ENCODE results near the gene TAF13. TPM values are rescaled to one million over a fixed set of nuclear protein-coding genes. Genes with fewer than 3 reads are reported as not detected.

Gene TAF13
- total RNA-seq, 2 experiments from 2014 or later, result 25.9 to 26.5 TPM

- ATAC-seq (ENCODE audit: poor library complexity), result no peak
- POLR2A ChIA-PET, result interaction anchor here (1.0 kb wide), 1 partner anchor 28 kb away, joined by 3 read pairs; the partner anchor contains the start of gene TAF13
- no peaks in the 10 kb centered on the region for H3K36me3 ChIP-seq (ENCODE audit: insufficient read depth, low read length)
Observed at GRCh38 chr1:109048335-109048734, 27.5 kb downstream of the TAF13 start.

GRCh38 chr1:109047339-109047738 is 28.5 kb downstream of the TAF13 start:
- peaks cover 4% of the 10 kb centered on the region for H3K27me3 Mint-ChIP-seq
- Histone ChIP-seq H3K4me3 (ENCODE audit: low read length) (no peak overlapping the region), H3K4me1 (ENCODE audit: insufficient read depth, low read length) (peaks cover 4% of the 10 kb centered on the region), H3K27ac (ENCODE audit: low read depth in 1 of 2, low read length in 2 of 2) (no peak overlapping the region), H3K36me3 (ENCODE audit: insufficient read depth, low read length) (no peaks in the 10 kb centered on the region), H3K9me3 (ENCODE audit: control insufficient read depth in 1 of 2, insufficient read depth in 1 of 2, low read length in 2 of 2) (no peaks in the 10 kb centered on the region), H3K27me3 (ENCODE audit: control insufficient read depth in 1 of 2, insufficient read depth in 2 of 2, low read length in 2 of 2) (no peaks in the 10 kb centered on the region)
- no peaks in the 10 kb centered on the region for H3K36me3 Mint-ChIP-seq (ENCODE audit: low read depth)
- no peaks in the 10 kb centered on the region for H3K9me3 Mint-ChIP-seq
- ChIA-PET CTCF (no interaction called here), POLR2A (no interaction called here)
- H3K4me3 Mint-ChIP-seq, result no peak overlapping the region
- no peak overlapping the region for H3K27ac Mint-ChIP-seq
- peaks cover 4% of the 10 kb centered on the region for H3K4me1 Mint-ChIP-seq (ENCODE audit: low read depth)
- no peak for ATAC-seq (ENCODE audit: poor library complexity)
- TF ChIP-seq, protein P1, sequence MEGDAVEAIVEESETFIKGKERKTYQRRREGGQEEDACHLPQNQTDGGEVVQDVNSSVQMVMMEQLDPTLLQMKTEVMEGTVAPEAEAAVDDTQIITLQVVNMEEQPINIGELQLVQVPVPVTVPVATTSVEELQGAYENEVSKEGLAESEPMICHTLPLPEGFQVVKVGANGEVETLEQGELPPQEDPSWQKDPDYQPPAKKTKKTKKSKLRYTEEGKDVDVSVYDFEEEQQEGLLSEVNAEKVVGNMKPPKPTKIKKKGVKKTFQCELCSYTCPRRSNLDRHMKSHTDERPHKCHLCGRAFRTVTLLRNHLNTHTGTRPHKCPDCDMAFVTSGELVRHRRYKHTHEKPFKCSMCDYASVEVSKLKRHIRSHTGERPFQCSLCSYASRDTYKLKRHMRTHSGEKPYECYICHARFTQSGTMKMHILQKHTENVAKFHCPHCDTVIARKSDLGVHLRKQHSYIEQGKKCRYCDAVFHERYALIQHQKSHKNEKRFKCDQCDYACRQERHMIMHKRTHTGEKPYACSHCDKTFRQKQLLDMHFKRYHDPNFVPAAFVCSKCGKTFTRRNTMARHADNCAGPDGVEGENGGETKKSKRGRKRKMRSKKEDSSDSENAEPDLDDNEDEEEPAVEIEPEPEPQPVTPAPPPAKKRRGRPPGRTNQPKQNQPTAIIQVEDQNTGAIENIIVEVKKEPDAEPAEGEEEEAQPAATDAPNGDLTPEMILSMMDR (IDR thresholded peaks at IDR 0.05), result no peak
- no peak for DNase-seq
- intact Hi-C loops (cut with DNase I, micrococcal nuclease), result no loop called here

More at GRCh38 chr1:109048335-109048734, 27.5 kb downstream of the TAF13 start:
- Histone ChIP-seq H3K27me3 (ENCODE audit: control insufficient read depth in 1 of 2, insufficient read depth in 2 of 2, low read length in 2 of 2) (no peaks in the 10 kb centered on the region), H3K4me1 (ENCODE audit: insufficient read depth, low read length) (no peaks in the 10 kb centered on the region), H3K4me3 (ENCODE audit: low read length) (no peak overlapping the region), H3K9me3 (ENCODE audit: control insufficient read depth in 1 of 2, insufficient read depth in 1 of 2, low read length in 2 of 2) (peaks cover 0 to 4% of the 10 kb centered on the region in 2 experiments), H3K27ac (ENCODE audit: low read depth in 1 of 2, low read length in 2 of 2) (no peak overlapping the region)
- DNase-seq, result no peak
- CTCF ChIA-PET, result no interaction called here
- H3K4me3 Mint-ChIP-seq, result no peak overlapping the region
- H3K9me3 Mint-ChIP-seq, result no peaks in the 10 kb centered on the region
- TF ChIP-seq, protein P1 (IDR thresholded peaks at IDR 0.05), result no peak
- H3K27ac Mint-ChIP-seq, result no peak overlapping the region
- H3K36me3 Mint-ChIP-seq (ENCODE audit: low read depth), result no peaks in the 10 kb centered on the region
- no peaks in the 10 kb centered on the region for H3K4me1 Mint-ChIP-seq (ENCODE audit: low read depth)
- intact Hi-C loops (cut with DNase I, micrococcal nuclease), result no loop called here
- peaks cover 4% of the 10 kb centered on the region for H3K27me3 Mint-ChIP-seq

DNA sequence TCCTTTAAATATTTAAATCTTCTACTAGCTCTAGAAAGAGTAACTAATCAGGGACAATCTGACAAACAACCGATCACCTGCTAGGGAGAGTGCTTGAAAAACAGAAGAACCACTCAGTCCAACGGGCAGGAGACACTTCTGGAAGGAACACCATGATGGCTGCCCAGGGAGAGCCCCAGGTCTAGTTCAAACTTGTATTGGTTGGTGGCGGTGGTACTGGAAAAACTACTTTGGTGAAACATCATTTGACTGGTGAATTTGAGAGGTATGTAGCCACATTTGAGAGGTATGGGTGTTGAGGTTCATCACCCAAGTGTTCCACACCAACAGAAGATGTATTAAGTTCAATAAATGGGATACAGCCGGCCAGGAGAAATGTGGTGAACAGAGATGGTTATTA is 29.1 kb downstream of the TAF13 start:
- TF ChIP-seq, protein P1 (IDR thresholded peaks at IDR 0.05), result no peak

More for the DNA sequence above, 29.1 kb downstream of the TAF13 start:
- ATAC-seq (ENCODE audit: poor library complexity), result no peak
- Histone ChIP-seq H3K27ac (ENCODE audit: low read depth in 1 of 2, low read length in 2 of 2) (no peak overlapping the region), H3K4me3 (ENCODE audit: low read length) (no peak overlapping the region), H3K27me3 (ENCODE audit: control insufficient read depth in 1 of 2, insufficient read depth in 2 of 2, low read length in 2 of 2) (no peaks in the 10 kb centered on the region), H3K4me1 (ENCODE audit: insufficient read depth, low read length) (peaks cover 6% of the 10 kb centered on the region), H3K9me3 (ENCODE audit: control insufficient read depth in 1 of 2, insufficient read depth in 1 of 2, low read length in 2 of 2) (no peaks in the 10 kb centered on the region), H3K36me3 (ENCODE audit: insufficient read depth, low read length) (no peaks in the 10 kb centered on the region)
- no peak overlapping the region for H3K27ac Mint-ChIP-seq
- H3K36me3 Mint-ChIP-seq (ENCODE audit: low read depth), result peaks cover 4% of the 10 kb centered on the region
- H3K4me3 Mint-ChIP-seq, result no peak overlapping the region
- H3K4me1 Mint-ChIP-seq (ENCODE audit: low read depth), result peaks cover 9% of the 10 kb centered on the region
- ChIA-PET POLR2A (no interaction called here), CTCF (no interaction called here)
- intact Hi-C loops (cut with DNase I, micrococcal nuclease), result no loop called here
- H3K27me3 Mint-ChIP-seq, result peaks cover 4% of the 10 kb centered on the region
- no peaks in the 10 kb centered on the region for H3K9me3 Mint-ChIP-seq
- no peak for DNase-seq
